Endothelial cell of umbilical vein (primary cell): ENCODE data around the gene TXNRD1. TPM values are rescaled to one million over a fixed set of nuclear protein-coding genes. Genes with fewer than 3 reads are reported as not detected.

Source experiments
- BruUV-seq: library from RNA; stranded (reverse); fragments of 400-500 nt; replicated peaks from 2 replicates; lab custom pipeline; 2021; lab: Mats Ljungman, UMichigan
- CTCF ChIA-PET: fragments of 300-600, 350-600 bp; sonication (Branson Sonifier 250); formaldehyde crosslinking; loops from one replicate; lab custom pipeline; 2021; ENCODE audit warnings: antibody characterized with exemption, inconsistent platforms; lab: Charles Lee
- POLR2A ChIA-PET: fragments of 300-600, 350-600 bp; sonication (Branson Sonifier 250); formaldehyde crosslinking; loops from one replicate; lab custom pipeline; 2021; ENCODE audit warnings: antibody characterized with exemption, inconsistent platforms; lab: Charles Lee
- DNase-seq: peaks from one replicate; pipeline ENCODE4 v3.0.0-alpha.2; 2011; ENCODE audit warnings: low read depth, low spot score
- FAIRE-seq: peaks from 2 replicates; lab custom pipeline; 2011; peaks lifted over from hg19 to GRCh38; lab: Jason Lieb, UNC
- H2AFZ ChIP-seq: 2 replicates; pipeline ENCODE4 v1.6.0; 2012; ENCODE audit warnings: low read depth, low read length, control low read depth, inconsistent platforms
- H3K27ac ChIP-seq: 2 replicates; pipeline ENCODE4 v1.5.1; 2011; ENCODE audit warnings: low read depth, mild to moderate bottlenecking, control low read depth, low read length, moderate library complexity; ENCODE audit not compliant: insufficient read depth
- H3K27me3 ChIP-seq, 2 experiments: 2 replicates each; pipeline versions ENCODE4 v1.6.0 to v1.6.1; 2011; ENCODE audit warnings: low read length in 2 of 2, mixed read lengths in 1 of 2; ENCODE audit not compliant: control insufficient read depth in 2 of 2, insufficient read depth in 2 of 2
- H3K36me3 ChIP-seq, 2 experiments: 2 replicates in 1 of 2; 3 replicates in 1 of 2; pipeline ENCODE4 v1.5.1; 2011; ENCODE audit warnings: low read length in 2 of 2, mild to moderate bottlenecking in 1 of 2, moderate library complexity in 1 of 2; ENCODE audit not compliant: control insufficient read depth in 2 of 2, insufficient read depth in 2 of 2; ENCODE audit errors: extremely low read depth in 1 of 2
- H3K4me1 ChIP-seq: 3 replicates; pipeline ENCODE4 v1.5.1; 2011; ENCODE audit warnings: mild to moderate bottlenecking, low read length; ENCODE audit not compliant: control insufficient read depth, insufficient read depth; ENCODE audit errors: extremely low read depth
- H3K4me2 ChIP-seq: 2 replicates; pipeline ENCODE4 v1.6.1; 2011; ENCODE audit warnings: low read length, control low read depth, mixed read lengths; ENCODE audit not compliant: insufficient read depth
- H3K4me3 ChIP-seq, 3 experiments: fragments of 200-600 bp in 1 of 3; sonication (generic), shearing (Covaris generic) in 1 of 3; replicated peaks in 1 of 3; 2 replicates each; pipeline ENCODE4 v1.5.1; 2011 to 2016; ENCODE audit warnings: control low read depth in 3 of 3, low read length in 3 of 3, mild to moderate bottlenecking in 2 of 3, inconsistent platforms in 1 of 3, low read depth in 1 of 3, moderate library complexity in 1 of 3; ENCODE audit not compliant: insufficient read depth in 1 of 3
- H3K79me2 ChIP-seq: 2 replicates; pipeline ENCODE4 v1.6.0; 2012; ENCODE audit warnings: low read length, inconsistent platforms; ENCODE audit not compliant: control insufficient read depth, insufficient read depth
- H3K9ac ChIP-seq: replicated peaks from 2 replicates; pipeline ENCODE3; 2011; ENCODE audit warnings: low read length, control low read depth; ENCODE audit not compliant: insufficient read depth; ENCODE audit errors: extremely low read depth
- H3K9me1 ChIP-seq: replicated peaks from 3 replicates; pipeline ENCODE4 v1.6.0; 2011; ENCODE audit warnings: mild to moderate bottlenecking, low read length; ENCODE audit not compliant: control insufficient read depth, insufficient read depth; ENCODE audit errors: extremely low read depth
- H3K9me3 ChIP-seq: replicated peaks from 2 replicates; pipeline ENCODE4 v1.5.1; 2012; ENCODE audit warnings: low read length, inconsistent platforms; ENCODE audit not compliant: control insufficient read depth, insufficient read depth
- H4K20me1 ChIP-seq: replicated peaks from 2 replicates; pipeline ENCODE3; 2011; ENCODE audit warnings: mild to moderate bottlenecking, low read length; ENCODE audit not compliant: control insufficient read depth, insufficient read depth; ENCODE audit errors: extremely low read depth
- CTCF ChIP-seq, 2 donors: IDR thresholded peaks; 1 replicate in 1 of 2; 2 replicates in 1 of 2; pipeline ENCODE4 v1.5.1; 2011; ENCODE audit warnings: low read length in 2 of 2, mild to moderate bottlenecking in 2 of 2, moderate library complexity in 2 of 2, control low read depth in 1 of 2, inconsistent platforms in 1 of 2, low read depth in 1 of 2; ENCODE audit not compliant: insufficient read depth in 1 of 2; ENCODE audit errors: extremely low read depth in 1 of 2
- EZH2 ChIP-seq: IDR thresholded peaks from 2 replicates; pipeline ENCODE4 v1.6.1; 2012; ENCODE audit warnings: borderline replicate concordance, low read depth, mild to moderate bottlenecking, moderate library complexity, low read length, inconsistent platforms; ENCODE audit not compliant: severe bottlenecking
- FOS ChIP-seq: IDR thresholded peaks from 2 replicates; pipeline ENCODE4 v1.6.1; 2011; ENCODE audit warnings: mild to moderate bottlenecking, low read length, moderate library complexity, borderline replicate concordance; ENCODE audit not compliant: insufficient read depth
- GATA2 ChIP-seq: IDR thresholded peaks from 2 replicates; pipeline ENCODE4 v1.7.0; 2011; ENCODE audit warnings: low read depth, mild to moderate bottlenecking, moderate library complexity, mixed read lengths, low read length; ENCODE audit not compliant: insufficient read length, insufficient read depth
- JUN ChIP-seq: IDR thresholded peaks from 2 replicates; pipeline ENCODE4 v1.6.1; 2011; ENCODE audit warnings: borderline replicate concordance, low read depth; ENCODE audit not compliant: insufficient read length, insufficient read depth
- MAX ChIP-seq: IDR thresholded peaks from 2 replicates; pipeline ENCODE4 v1.6.1; 2011; ENCODE audit not compliant: insufficient read depth, insufficient read length
- MYC ChIP-seq: IDR thresholded peaks from one replicate; pipeline ENCODE4 v1.6.1; 2011; ENCODE audit warnings: mild to moderate bottlenecking, low read depth, low read length
- POLR2A ChIP-seq: IDR thresholded peaks from 2 replicates; pipeline ENCODE4 v1.6.1; 2012; ENCODE audit warnings: low read depth, mild to moderate bottlenecking, control low read depth, low read length
- POLR2AphosphoS5 ChIP-seq: IDR thresholded peaks from 2 replicates; pipeline ENCODE4 v1.6.1; 2012; ENCODE audit warnings: low read depth, mild to moderate bottlenecking, control low read depth, low read length, moderate library complexity; ENCODE audit not compliant: insufficient read depth
- dilution Hi-C: fragments of 300-500 bp; cut with MboI; formaldehyde crosslinking; loops from one replicate; pipeline ENCODE4 v1.15.0; 2019; ENCODE audit warnings: low sequenced_read_pairs; ENCODE audit not compliant: extremely low pct_ligation_motif_present
- intact Hi-C: fragments of 100-400 bp; cut with micrococcal nuclease; formaldehyde crosslinking; loops from one replicate; pipeline ENCODE4 v1.10.0; 2022
- polyA plus RNA-seq, 4 experiments: library from polyadenylated mRNA; depleted of rRNA in 3 of 4; stranded (reverse) in 3 of 4; unstranded in 1 of 4; fragments of >200 nt; gene quantifications; 2 replicates each; pipeline versions ENCODE4 v1.2.1 to v1.2.3, GENCODE V29; 2011 to 2012; ENCODE audit warnings: missing spikeins in 1 of 4
- total RNA-seq: library from RNA; stranded (reverse); gene quantifications from 2 replicates; pipeline ENCODE4 v1.2.3, GENCODE V29; 2021

Gene TXNRD1
- total and polyA plus RNA-seq, 2 donors (not counting 3 experiments of a cell fraction or from before 2014, with no cell fraction given), result 309 to 566 TPM

- POLR2A ChIA-PET, result no interaction called here
Measured at GRCh38 chr12:104384141-104384880, 168.7 kb downstream of the TXNRD1 start.

More at GRCh38 chr12:104384141-104384880, 168.7 kb downstream of the TXNRD1 start:
- no peak overlapping the region for H3K9ac ChIP-seq
- no peak overlapping the region for H3K4me2 ChIP-seq
- DNase-seq (no peak), FAIRE-seq (no peak)
- intact Hi-C loops (loop anchor here (5.0 kb wide), 3 partner anchors 218 to 343 kb away; no protein-coding TSS in a partner anchor), dilution Hi-C loops (no loop called here)
- H3K27me3 ChIP-seq, result no peaks in the 10 kb centered on the region
- no peaks in the 10 kb centered on the region for H3K4me1 ChIP-seq
- no peaks in the 10 kb centered on the region for H3K79me2 ChIP-seq
- H3K9me3 ChIP-seq, result no peaks in the 10 kb centered on the region
- H3K9me1 ChIP-seq, result no peaks in the 10 kb centered on the region
- no peak overlapping the region for H3K27ac ChIP-seq
- BruUV-seq, result no TSS peak
- H4K20me1 ChIP-seq, result no peaks in the 10 kb centered on the region
- TF ChIP-seq FOS (no peak), MAX (no peak), GATA2 (no peak), POLR2A (no peak), POLR2AphosphoS5 (no peak), MYC (no peak), EZH2 (no peak), CTCF (IDR thresholded peaks at IDR 0.05; ENCODE audit: extremely low read depth in 1 of 2, insufficient read depth in 1 of 2, low read depth in 1 of 2, low read length in 2 of 2) (no peak), JUN (no peak)
- no peak overlapping the region for H2AFZ ChIP-seq
- CTCF ChIA-PET, result no interaction called here
- no peak overlapping the region for H3K4me3 ChIP-seq
- H3K36me3 ChIP-seq, result no peaks in the 10 kb centered on the region
